PC-9 (cell line): ENCODE measurements around the gene MUSTN1. TPM values are rescaled to one million over a fixed set of nuclear protein-coding genes. Genes with fewer than 3 reads are reported as not detected.

Source experiments
- BruUV-seq: library from RNA; stranded (reverse); fragments of 400-500 nt; replicated peaks from 2 replicates; lab custom pipeline; 2021; lab: Mats Ljungman, UMichigan
- CTCF ChIA-PET: fragments of 300-600 bp; sonication (Branson Sonifier 250); formaldehyde crosslinking; loops from one replicate; lab custom pipeline; 2022; ENCODE audit warnings: antibody characterized with exemption; lab: Charles Lee
- POLR2A ChIA-PET: fragments of 300-600 bp; sonication (Branson Sonifier 250); formaldehyde crosslinking; loops from one replicate; lab custom pipeline; 2022; ENCODE audit warnings: antibody characterized with exemption; ENCODE audit not compliant: unreplicated experiment; lab: Charles Lee
- DNase-seq, 2 experiments: peaks; one replicate each; pipeline versions ENCODE4 v3.0.0 to v3.0.0-alpha.2; 2015 to 2022; ENCODE audit warnings: mixed read lengths in 1 of 2
- H2AFZ ChIP-seq: fragments of 200-600 bp; sonication (generic); 2 replicates; pipeline ENCODE4 v1.8.1; 2017; ENCODE audit warnings: antibody characterized with exemption
- H3F3A ChIP-seq: fragments of 200-600 bp; sonication (generic); 2 replicates; pipeline ENCODE4 v1.8.1; 2017; ENCODE audit warnings: antibody characterized with exemption, mild to moderate bottlenecking, low read depth; ENCODE audit not compliant: insufficient read depth
- H3K27ac ChIP-seq: fragments of 200-600 bp; sonication (generic); 2 replicates; pipeline ENCODE4 v1.6.1; 2016; ENCODE audit warnings: mixed run types
- H3K27me3 ChIP-seq: fragments of 200-600 bp; sonication (generic); 2 replicates; pipeline ENCODE4 v1.6.1; 2016; ENCODE audit warnings: low read depth, mixed run types; ENCODE audit not compliant: insufficient read depth
- H3K36me3 ChIP-seq: fragments of 200-600 bp; sonication (generic); 2 replicates; pipeline ENCODE4 v1.6.1; 2016; ENCODE audit warnings: low read depth, mixed run types
- H3K4me1 ChIP-seq: fragments of 200-600 bp; sonication (generic); replicated peaks from 2 replicates; pipeline ENCODE4 v1.6.1; 2016; ENCODE audit warnings: mixed run types; ENCODE audit not compliant: insufficient read depth
- H3K4me2 ChIP-seq: fragments of 200-600 bp; sonication (generic); 2 replicates; pipeline ENCODE4 v1.6.1; 2017; ENCODE audit warnings: mixed run types
- H3K4me3 ChIP-seq: fragments of 200-600 bp; sonication (generic); 2 replicates; pipeline ENCODE4 v1.6.1; 2016; ENCODE audit warnings: mixed run types
- H3K79me2 ChIP-seq: fragments of 200-600 bp; sonication (generic); 2 replicates; pipeline ENCODE4 v1.6.1; 2017; ENCODE audit warnings: low read depth, mixed run types
- H3K9me2 ChIP-seq: fragments of 200-600 bp; sonication (generic); 2 replicates; pipeline ENCODE4 v1.8.1; 2017; ENCODE audit warnings: mild to moderate bottlenecking; ENCODE audit not compliant: insufficient read depth
- H3K9me3 ChIP-seq: fragments of 200-600 bp; sonication (generic); 2 replicates; pipeline ENCODE4 v1.8.1; 2016; ENCODE audit warnings: low read depth; ENCODE audit not compliant: insufficient read depth
- H4K20me1 ChIP-seq: fragments of 200-600 bp; sonication (generic); 2 replicates; pipeline ENCODE4 v1.8.1; 2017; ENCODE audit not compliant: insufficient read depth
- CTCF ChIP-seq: fragments of 200-600 bp; sonication (generic); conservative IDR thresholded peaks from 2 replicates; pipeline ENCODE4 v1.6.1; 2017; ENCODE audit warnings: mixed run types, antibody characterized with exemption, mild to moderate bottlenecking, moderate library complexity
- EZH2 ChIP-seq: fragments of 200-600 bp; sonication (generic); IDR thresholded peaks from 2 replicates; pipeline ENCODE4 v1.8.0; 2017; ENCODE audit warnings: antibody characterized with exemption, low read depth
- intact Hi-C: fragments of 100-400 bp; cut with micrococcal nuclease; formaldehyde crosslinking; loops from one replicate; pipeline ENCODE4 v1.10.0; 2022; ENCODE audit not compliant: unreplicated experiment
- total RNA-seq: library from RNA; stranded (reverse); gene quantifications from 2 replicates; pipeline ENCODE4 v1.2.3, GENCODE V29; 2021

Gene MUSTN1
- total RNA-seq, 1 experiment from 2014 or later, result not detected

GRCh38 chr3:52874160-52874701, 39.4 kb upstream of the MUSTN1 start:
- ChIA-PET POLR2A (no interaction called here), CTCF (no interaction called here)
- H3K4me1 ChIP-seq, result no peaks in the 10 kb centered on the region
- no peak overlapping the region for H3K4me3 ChIP-seq
- no peak overlapping the region for H3K27ac ChIP-seq
- DNase-seq, result no peak
- no peaks in the 10 kb centered on the region for H3K36me3 ChIP-seq
- intact Hi-C loops, result no loop called here
- H3F3A ChIP-seq, result no peaks in the 10 kb centered on the region
- no peak overlapping the region for H3K4me2 ChIP-seq
- no peaks in the 10 kb centered on the region for H4K20me1 ChIP-seq
- TF ChIP-seq EZH2 (no peak), CTCF (no peak)
- no TSS peak for BruUV-seq
- no peaks in the 10 kb centered on the region for H3K9me2 ChIP-seq
- H2AFZ ChIP-seq, result no peak overlapping the region
- H3K27me3 ChIP-seq, result no peaks in the 10 kb centered on the region
- no peaks in the 10 kb centered on the region for H3K79me2 ChIP-seq
- no peaks in the 10 kb centered on the region for H3K9me3 ChIP-seq

- Histone ChIP-seq H3K4me2 (no peak overlapping the region), H3K27me3 (no peaks in the 10 kb centered on the region), H3K27ac (no peak overlapping the region), H3K9me2 (no peaks in the 10 kb centered on the region), H4K20me1 (no peaks in the 10 kb centered on the region), H3K36me3 (no peaks in the 10 kb centered on the region), H3K79me2 (no peaks in the 10 kb centered on the region), H3K4me1 (no peaks in the 10 kb centered on the region), H3F3A (no peaks in the 10 kb centered on the region), H3K9me3 (no peaks in the 10 kb centered on the region), H3K4me3 (no peak overlapping the region), H2AFZ (no peak overlapping the region)
- TF ChIP-seq CTCF, result no peak
- no peak for TF ChIP-seq EZH2
- POLR2A ChIA-PET, result no interaction called here
- CTCF ChIA-PET, result no interaction called here
- no peak for DNase-seq
- intact Hi-C loops, result no loop called here
- no TSS peak for BruUV-seq
Observed at GRCh38 chr3:52873433-52874159, 38.8 kb upstream of the MUSTN1 start.

GRCh38 chr3:52872245-52872644, 37.4 kb upstream of the MUSTN1 start:
- H3K79me2 ChIP-seq, result no peaks in the 10 kb centered on the region
- CTCF ChIA-PET, result no interaction called here
- BruUV-seq, result no TSS peak

More at GRCh38 chr3:52872245-52872644, 37.4 kb upstream of the MUSTN1 start:
- H3K27me3 ChIP-seq, result no peaks in the 10 kb centered on the region
- H3F3A ChIP-seq, result no peaks in the 10 kb centered on the region
- no peak for DNase-seq
- intact Hi-C loops, result no loop called here
- H3K4me1 ChIP-seq, result no peaks in the 10 kb centered on the region
- no peak overlapping the region for H3K27ac ChIP-seq
- H3K9me3 ChIP-seq, result no peaks in the 10 kb centered on the region
- POLR2A ChIA-PET, result no interaction called here
- no peak overlapping the region for H2AFZ ChIP-seq
- TF ChIP-seq CTCF (no peak), EZH2 (no peak)
- H3K4me2 ChIP-seq, result no peak overlapping the region
- H3K36me3 ChIP-seq, result no peaks in the 10 kb centered on the region
- H3K9me2 ChIP-seq, result no peaks in the 10 kb centered on the region
- no peaks in the 10 kb centered on the region for H4K20me1 ChIP-seq
- no peak overlapping the region for H3K4me3 ChIP-seq
